ENCODE results near the gene CACNA1I. TPM values are rescaled to one million over a fixed set of nuclear protein-coding genes. Genes with fewer than 3 reads are reported as not detected.

The CACNA1I gene
- total RNA-seq, 1 donor from 2014 or later, result not detected

GRCh38 chr22:39653787-39654077 is 83.2 kb downstream of the CACNA1I start:
- no peak overlapping the region for H3K4me3 ChIP-seq
- no peak for TF ChIP-seq CTCF (IDR thresholded peaks at IDR 0.05)
- intact Hi-C loops (cut with DNase I), result no loop called here
- H3K27me3 ChIP-seq, result no peaks in the 10 kb centered on the region
- H3K27ac ChIP-seq, result no peak overlapping the region
- H3K36me3 ChIP-seq, result no peaks in the 10 kb centered on the region
- no peaks in the 10 kb centered on the region for H3K9me3 ChIP-seq
- H3K4me1 ChIP-seq, result no peaks in the 10 kb centered on the region
- DNase-seq (ENCODE audit: low spot score in 2 of 2), result no peak

- no peak for TF ChIP-seq CTCF (IDR thresholded peaks at IDR 0.05)
- no peaks in the 10 kb centered on the region for H3K27me3 ChIP-seq
- intact Hi-C loops (cut with DNase I), result no loop called here
- H3K36me3 ChIP-seq, result no peaks in the 10 kb centered on the region
- no peak overlapping the region for H3K4me3 ChIP-seq
- H3K9me3 ChIP-seq, result no peaks in the 10 kb centered on the region
- no peak for DNase-seq (ENCODE audit: low spot score in 2 of 2)
- no peaks in the 10 kb centered on the region for H3K4me1 ChIP-seq
- no peak overlapping the region for H3K27ac ChIP-seq
Measured at GRCh38 chr22:39654131-39654926, 83.8 kb downstream of the CACNA1I start.

GRCh38 chr22:39655004-39655579 is 84.5 kb downstream of the CACNA1I start:
- Histone ChIP-seq H3K4me1 (no peaks in the 10 kb centered on the region), H3K36me3 (no peaks in the 10 kb centered on the region), H3K4me3 (no peak overlapping the region), H3K9me3 (no peaks in the 10 kb centered on the region), H3K27ac (no peak overlapping the region), H3K27me3 (no peaks in the 10 kb centered on the region)
- intact Hi-C loops (cut with DNase I), result no loop called here
- no peak for DNase-seq (ENCODE audit: low spot score in 2 of 2)
- TF ChIP-seq CTCF (IDR thresholded peaks at IDR 0.05), result no peak

GRCh38 chr22:39655831-39656230 is 85.3 kb downstream of the CACNA1I start:
- intact Hi-C loops (cut with DNase I), result no loop called here
- TF ChIP-seq CTCF (IDR thresholded peaks at IDR 0.05), result no peak
- no peak overlapping the region for H3K4me3 ChIP-seq
- no peak overlapping the region for H3K27ac ChIP-seq
- no peaks in the 10 kb centered on the region for H3K4me1 ChIP-seq
- no peak for DNase-seq (ENCODE audit: low spot score in 2 of 2)
- H3K9me3 ChIP-seq, result no peaks in the 10 kb centered on the region
- H3K36me3 ChIP-seq, result no peaks in the 10 kb centered on the region
- H3K27me3 ChIP-seq, result no peaks in the 10 kb centered on the region

GRCh38 chr22:39656495-39657490 is 86.2 kb downstream of the CACNA1I start:
- Histone ChIP-seq H3K27me3 (peaks cover 3% of the 10 kb centered on the region), H3K4me3 (no peak overlapping the region), H3K4me1 (peaks cover 0 to under 1% of the 10 kb centered on the region in 2 donors), H3K9me3 (no peaks in the 10 kb centered on the region), H3K27ac (no peak overlapping the region), H3K36me3 (no peaks in the 10 kb centered on the region)
- intact Hi-C loops (cut with DNase I), result no loop called here
- no peak for TF ChIP-seq CTCF (IDR thresholded peaks at IDR 0.05)
- DNase-seq (ENCODE audit: low spot score in 2 of 2), result no peak

Data from ascending aorta (tissue), 2 donors.